DOHH2 (cell line): Measurements from ENCODE around the gene POFUT2.

Experiments
- EZH2phosphoT487 ChIP-seq: fragments of 200-600 bp; sonication (generic); IDR thresholded peaks from 2 replicates; pipeline ENCODE4 v1.6.1; 2017; ENCODE audit warnings: borderline replicate concordance, mild to moderate bottlenecking, antibody characterized with exemption, low read length, moderate library complexity, mixed read lengths
- TF ChIP-seq, protein P1 (sequence below): fragments of 200-600 bp; sonication (generic); IDR thresholded peaks from one replicate; pipeline ENCODE4 v1.5.1; 2014; ENCODE audit warnings: antibody characterized with exemption, mild to moderate bottlenecking, low read depth, low read length; ENCODE audit not compliant: poor library complexity, severe bottlenecking

DNA sequence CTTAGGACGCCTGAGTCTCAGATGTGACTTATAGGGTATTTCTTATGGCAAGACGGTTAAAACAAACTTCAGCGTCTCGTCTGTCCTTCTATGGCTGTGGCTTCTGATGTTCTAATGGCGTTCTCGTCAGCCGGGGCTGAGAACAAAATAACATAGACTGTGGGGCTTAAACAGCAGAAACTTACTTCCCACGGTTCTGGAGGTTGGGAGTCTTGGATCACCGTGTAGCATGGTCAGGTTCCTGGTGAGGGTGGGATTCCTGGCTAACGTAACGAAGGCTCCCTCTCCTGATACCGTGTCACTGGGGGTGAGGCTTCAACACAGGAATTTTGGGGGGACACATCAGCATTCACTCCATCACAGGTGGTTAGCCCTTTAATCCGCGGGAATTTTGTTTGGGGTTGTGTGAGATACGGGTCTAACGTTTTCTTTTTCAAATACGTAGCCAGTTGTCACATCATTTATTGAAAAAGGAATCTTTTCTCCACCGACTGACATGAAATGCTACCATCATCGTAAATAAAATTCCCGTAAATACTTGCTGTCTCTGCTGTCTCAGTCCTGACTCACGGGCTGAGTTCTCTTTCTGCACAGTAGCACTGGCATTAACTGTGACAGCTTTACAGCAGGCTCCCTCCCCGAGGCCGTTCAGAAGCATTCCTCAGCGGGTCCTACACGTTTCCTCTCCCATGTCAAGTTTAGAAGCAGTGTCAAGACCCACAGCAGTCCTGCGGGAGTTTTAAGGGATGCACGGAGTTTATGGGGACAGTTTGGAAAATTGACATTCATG is 8.1 kb upstream of the POFUT2 start:
- TF ChIP-seq, protein P1, sequence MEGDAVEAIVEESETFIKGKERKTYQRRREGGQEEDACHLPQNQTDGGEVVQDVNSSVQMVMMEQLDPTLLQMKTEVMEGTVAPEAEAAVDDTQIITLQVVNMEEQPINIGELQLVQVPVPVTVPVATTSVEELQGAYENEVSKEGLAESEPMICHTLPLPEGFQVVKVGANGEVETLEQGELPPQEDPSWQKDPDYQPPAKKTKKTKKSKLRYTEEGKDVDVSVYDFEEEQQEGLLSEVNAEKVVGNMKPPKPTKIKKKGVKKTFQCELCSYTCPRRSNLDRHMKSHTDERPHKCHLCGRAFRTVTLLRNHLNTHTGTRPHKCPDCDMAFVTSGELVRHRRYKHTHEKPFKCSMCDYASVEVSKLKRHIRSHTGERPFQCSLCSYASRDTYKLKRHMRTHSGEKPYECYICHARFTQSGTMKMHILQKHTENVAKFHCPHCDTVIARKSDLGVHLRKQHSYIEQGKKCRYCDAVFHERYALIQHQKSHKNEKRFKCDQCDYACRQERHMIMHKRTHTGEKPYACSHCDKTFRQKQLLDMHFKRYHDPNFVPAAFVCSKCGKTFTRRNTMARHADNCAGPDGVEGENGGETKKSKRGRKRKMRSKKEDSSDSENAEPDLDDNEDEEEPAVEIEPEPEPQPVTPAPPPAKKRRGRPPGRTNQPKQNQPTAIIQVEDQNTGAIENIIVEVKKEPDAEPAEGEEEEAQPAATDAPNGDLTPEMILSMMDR: no peak
- no peak for TF ChIP-seq EZH2phosphoT487
